CD4-positive, alpha-beta T cell treated with Interleukin-10 for 1 hour (primary cell): ENCODE data around the gene KYAT1.
"Not testable (repeated sequence)": the region's sequence is repeated elsewhere in the genome, so short reads cannot be mapped to it uniquely, and the experiment has no call there.

ENCODE experiments used
- DNase-seq: peaks from one replicate; pipeline ENCODE4 v3.0.0-alpha.2; 2020

Gene KYAT1

GRCh38 chr9:128809831-128810230, 71.9 kb downstream of the KYAT1 start:
- no peak for DNase-seq

GRCh38 chr9:128809036-128809599, 72.6 kb downstream of the KYAT1 start:
- no peak for DNase-seq

GRCh38 chr9:128808543-128808942, 73.2 kb downstream of the KYAT1 start:
- no peak for DNase-seq

- no peak for DNase-seq
Observed at GRCh38 chr9:128807827-128808226, 73.9 kb downstream of the KYAT1 start.

- DNase-seq, result no peak
Observed at GRCh38 chr9:128805661-128806060, 76.1 kb downstream of the KYAT1 start.

- DNase-seq, result no peak
Observed at GRCh38 chr9:128802482-128802881, 79.3 kb downstream of the KYAT1 start.

GRCh38 chr9:128800061-128800460, 81.7 kb downstream of the KYAT1 start:
- DNase-seq, result no peak

- no peak for DNase-seq
Observed at GRCh38 chr9:128798896-128799295, 82.9 kb downstream of the KYAT1 start.

- DNase-seq, result not testable (repeated sequence)
Observed at GRCh38 chr9:128794961-128795360, 86.8 kb downstream of the KYAT1 start.

- DNase-seq, result no peak
Observed at GRCh38 chr9:128792978-128793686, 88.6 kb downstream of the KYAT1 start.

- DNase-seq, result no peak
Observed at GRCh38 chr9:128792134-128792533, 89.6 kb downstream of the KYAT1 start.

- DNase-seq, result no peak
Observed at GRCh38 chr9:128790536-128790935, 91.2 kb downstream of the KYAT1 start.

- no peak for DNase-seq
Observed at GRCh38 chr9:128788445-128788844, 93.3 kb downstream of the KYAT1 start.

GRCh38 chr9:128787659-128788058, 94.1 kb downstream of the KYAT1 start:
- DNase-seq, result no peak

GRCh38 chr9:128786681-128787601, 94.8 kb downstream of the KYAT1 start, which contains the start of gene TBC1D13:
TBC1D13 (plus strand) TSS chr9:128787253; CDS start chr9:128787354, 101 bp downstream.
- DNase-seq, result peak; percentile 92

- DNase-seq, result no peak
Observed at GRCh38 chr9:128785427-128785826, 96.3 kb downstream of the KYAT1 start.
